Mesenchymal stem cell (in vitro differentiated cells and primary cell): ENCODE results near the gene CHN2.

Experiments
- DNase-seq: peaks from one replicate; pipeline ENCODE4 v3.0.0-alpha.2; 2013
- H2AFZ ChIP-seq: one replicate; pipeline ENCODE4 v1.6.1; 2013; ENCODE audit warnings: low read depth, mild to moderate bottlenecking, control low read depth, inconsistent platforms, low read length, moderate library complexity
- H2AK5ac ChIP-seq: 2 replicates; pipeline ENCODE4 v1.6.1; 2013; ENCODE audit warnings: low read length, moderate library complexity, mild to moderate bottlenecking, inconsistent platforms; ENCODE audit not compliant: severe bottlenecking
- H2BK120ac ChIP-seq: one replicate; pipeline ENCODE4 v1.6.1; 2013; ENCODE audit warnings: low read depth, mild to moderate bottlenecking, inconsistent platforms, low read length, moderate library complexity
- H2BK12ac ChIP-seq, 2 experiments: one replicate each; pipeline ENCODE4 v1.6.1; 2013; ENCODE audit warnings: inconsistent platforms in 2 of 2, low read length in 2 of 2, mild to moderate bottlenecking in 2 of 2, moderate library complexity in 2 of 2, control low read depth in 1 of 2
- H2BK15ac ChIP-seq: one replicate; pipeline ENCODE4 v1.6.1; 2013; ENCODE audit warnings: mild to moderate bottlenecking, low read depth, inconsistent platforms; ENCODE audit not compliant: poor library complexity, severe bottlenecking
- H2BK5ac ChIP-seq: 2 replicates; pipeline ENCODE4 v1.6.1; 2013; ENCODE audit warnings: low read depth, mild to moderate bottlenecking, low read length, control low read depth, inconsistent platforms; ENCODE audit not compliant: poor library complexity, severe bottlenecking
- H3K14ac ChIP-seq, 2 experiments: one replicate each; pipeline ENCODE4 v1.6.1; 2013; ENCODE audit warnings: inconsistent platforms in 2 of 2, low read length in 2 of 2, control low read depth in 1 of 2, mild to moderate bottlenecking in 1 of 2, moderate library complexity in 1 of 2
- H3K18ac ChIP-seq, 2 experiments: one replicate each; pipeline ENCODE4 v1.6.1; 2013; ENCODE audit warnings: inconsistent platforms in 2 of 2, low read length in 2 of 2, control low read depth in 1 of 2, low read depth in 1 of 2, mild to moderate bottlenecking in 1 of 2
- H3K23ac ChIP-seq, 2 experiments: one replicate each; pipeline ENCODE4 v1.6.1; 2013; ENCODE audit warnings: inconsistent platforms in 2 of 2, low read length in 2 of 2, mild to moderate bottlenecking in 2 of 2, moderate library complexity in 2 of 2, control low read depth in 1 of 2
- H3K27ac ChIP-seq: 2 replicates; pipeline ENCODE4 v1.5.1; 2013; ENCODE audit warnings: mild to moderate bottlenecking, moderate library complexity, low read length, control low read depth, inconsistent platforms; ENCODE audit not compliant: poor library complexity, severe bottlenecking
- H3K27me3 ChIP-seq, 2 experiments: 2 replicates each; pipeline versions ENCODE4 v1.6.1 to v1.7.0; 2013; ENCODE audit warnings: low read length in 2 of 2, mild to moderate bottlenecking in 2 of 2, moderate library complexity in 2 of 2, control low read depth in 1 of 2, inconsistent platforms in 1 of 2; ENCODE audit not compliant: control insufficient read depth in 1 of 2, insufficient read depth in 1 of 2
- H3K36me3 ChIP-seq, 2 experiments: 2 replicates each; pipeline versions ENCODE4 v1.6.1 to v1.7.0; 2013; ENCODE audit warnings: low read length in 2 of 2, control low read depth in 1 of 2, inconsistent platforms in 1 of 2, low read depth in 1 of 2, mild to moderate bottlenecking in 1 of 2; ENCODE audit not compliant: insufficient read depth in 2 of 2, control insufficient read depth in 1 of 2
- H3K4ac ChIP-seq, 2 experiments: one replicate each; pipeline ENCODE4 v1.6.1; 2013; ENCODE audit warnings: inconsistent platforms in 2 of 2, low read length in 2 of 2, mild to moderate bottlenecking in 2 of 2, moderate library complexity in 2 of 2, control low read depth in 1 of 2, low read depth in 1 of 2
- H3K4me1 ChIP-seq: 2 replicates; pipeline ENCODE4 v1.6.1; 2013; ENCODE audit warnings: low read depth, low read length, control low read depth; ENCODE audit not compliant: control insufficient read depth, insufficient read depth
- H3K4me2 ChIP-seq: 2 replicates; pipeline ENCODE4 v1.6.1; 2013; ENCODE audit warnings: low read length, mild to moderate bottlenecking, inconsistent platforms; ENCODE audit not compliant: poor library complexity, severe bottlenecking
- H3K4me3 ChIP-seq, 2 experiments: 2 replicates each; pipeline versions ENCODE4 v1.5.1 to v1.7.0; 2013; ENCODE audit warnings: low read length in 2 of 2, mild to moderate bottlenecking in 2 of 2, control low read depth in 1 of 2, low read depth in 1 of 2; ENCODE audit not compliant: insufficient read depth in 1 of 2
- H3K79me1 ChIP-seq: replicated peaks from 2 replicates; pipeline ENCODE4 v1.6.1; 2013; ENCODE audit warnings: mild to moderate bottlenecking, control low read depth, low read length, inconsistent platforms; ENCODE audit not compliant: poor library complexity, severe bottlenecking
- H3K9ac ChIP-seq: 2 replicates; pipeline ENCODE4 v1.7.0; 2013; ENCODE audit warnings: mild to moderate bottlenecking, low read length, moderate library complexity
- H3K9me3 ChIP-seq: 2 replicates; pipeline ENCODE4 v1.7.0; 2013; ENCODE audit warnings: mild to moderate bottlenecking, low read length; ENCODE audit not compliant: control insufficient read depth
- H4K8ac ChIP-seq: one replicate; pipeline ENCODE4 v1.6.1; 2013; ENCODE audit warnings: inconsistent platforms, mild to moderate bottlenecking, low read length, moderate library complexity
- H4K91ac ChIP-seq: one replicate; pipeline ENCODE4 v1.6.1; 2013; ENCODE audit warnings: mild to moderate bottlenecking, low read length, inconsistent platforms
- WGBS: methylation state at CpG from one replicate; pipeline ENCODE4 v1.1.7; 2013; ENCODE audit warnings: mixed read lengths; 5-methylcytosine and 5-hydroxymethylcytosine counted together

Gene CHN2

GRCh38 chr7:29398011-29398410 lies 203.4 kb downstream of the CHN2 start:
- H2AK5ac ChIP-seq: no peak overlapping the region
- no peak overlapping the region for H3K27ac ChIP-seq
- peaks cover 6 to 13% of the 10 kb centered on the region in 2 experiments for H3K27me3 ChIP-seq
- no peak overlapping the region for H4K8ac ChIP-seq
- no peak overlapping the region for H2AFZ ChIP-seq
- DNase-seq: no peak
- H3K4me2 ChIP-seq: no peak overlapping the region
- H3K4me1 ChIP-seq: no peaks in the 10 kb centered on the region
- no peaks in the 10 kb centered on the region for H3K36me3 ChIP-seq
- 95% methylated on average over 4 of the region's 4 CpGs for WGBS
- no peak overlapping the region for H2BK12ac ChIP-seq
- H2BK15ac ChIP-seq: no peak overlapping the region
- no peak overlapping the region for H3K14ac ChIP-seq
- H3K9ac ChIP-seq: no peak overlapping the region
- H3K4me3 ChIP-seq: no peak overlapping the region
- H3K79me1 ChIP-seq: no peaks in the 10 kb centered on the region
- H3K9me3 ChIP-seq: no peaks in the 10 kb centered on the region
- no peak overlapping the region for H3K23ac ChIP-seq
- H3K4ac ChIP-seq: no peak overlapping the region
- H4K91ac ChIP-seq: no peak overlapping the region
- H3K18ac ChIP-seq: no peak overlapping the region
- no peak overlapping the region for H2BK5ac ChIP-seq
- H2BK120ac ChIP-seq: no peak overlapping the region

GRCh38 chr7:29400437-29400836 lies 205.9 kb downstream of the CHN2 start:
- no peak overlapping the region for H3K23ac ChIP-seq
- no peak overlapping the region for H2BK12ac ChIP-seq
- H3K36me3 ChIP-seq: no peaks in the 10 kb centered on the region
- H4K8ac ChIP-seq: no peak overlapping the region
- H4K91ac ChIP-seq: no peak overlapping the region
- H3K9ac ChIP-seq: no peak overlapping the region
- no peaks in the 10 kb centered on the region for H3K9me3 ChIP-seq
- no peak overlapping the region for H3K27ac ChIP-seq
- H2AK5ac ChIP-seq: no peak overlapping the region
- 73% methylated on average over 7 of the region's 9 CpGs for WGBS
- H3K4me2 ChIP-seq: no peak overlapping the region
- no peak overlapping the region for H2BK15ac ChIP-seq
- H2AFZ ChIP-seq: no peak overlapping the region
- no peak overlapping the region for H3K14ac ChIP-seq
- no peak for DNase-seq
- no peaks in the 10 kb centered on the region for H3K4me1 ChIP-seq
- no peak overlapping the region for H3K4ac ChIP-seq
- H3K79me1 ChIP-seq: no peaks in the 10 kb centered on the region
- H2BK120ac ChIP-seq: no peak overlapping the region
- no peak overlapping the region for H3K4me3 ChIP-seq
- no peak overlapping the region for H2BK5ac ChIP-seq
- H3K18ac ChIP-seq: no peak overlapping the region
- peaks cover 4 to 12% of the 10 kb centered on the region in 2 experiments for H3K27me3 ChIP-seq

GRCh38 chr7:29401769-29402168 lies 207.2 kb downstream of the CHN2 start:
- H2BK5ac ChIP-seq: no peak overlapping the region
- H3K9ac ChIP-seq: no peak overlapping the region
- H3K9me3 ChIP-seq: no peaks in the 10 kb centered on the region
- no peak overlapping the region for H3K18ac ChIP-seq
- no peak overlapping the region for H2AFZ ChIP-seq
- DNase-seq: no peak
- no peaks in the 10 kb centered on the region for H3K4me1 ChIP-seq
- no peak overlapping the region for H3K4me2 ChIP-seq
- WGBS: 92% methylated on average over 11 of the region's 11 CpGs
- no peak overlapping the region for H4K91ac ChIP-seq
- H3K4me3 ChIP-seq: no peak overlapping the region
- no peak overlapping the region for H3K27ac ChIP-seq
- no peak overlapping the region for H2BK12ac ChIP-seq
- no peak overlapping the region for H2AK5ac ChIP-seq
- no peaks in the 10 kb centered on the region for H3K79me1 ChIP-seq
- H2BK15ac ChIP-seq: no peak overlapping the region
- no peak overlapping the region for H3K14ac ChIP-seq
- H3K27me3 ChIP-seq: peaks cover 9 to 26% of the 10 kb centered on the region in 2 experiments
- H4K8ac ChIP-seq: no peak overlapping the region
- no peak overlapping the region for H2BK120ac ChIP-seq
- no peak overlapping the region for H3K4ac ChIP-seq
- no peaks in the 10 kb centered on the region for H3K36me3 ChIP-seq
- no peak overlapping the region for H3K23ac ChIP-seq

- Histone ChIP-seq H4K8ac (no peak overlapping the region), H2BK120ac (no peak overlapping the region), H3K4ac (no peak overlapping the region), H2BK15ac (no peak overlapping the region), H3K18ac (no peak overlapping the region), H3K4me1 (no peaks in the 10 kb centered on the region), H3K9ac (no peak overlapping the region), H3K23ac (no peak overlapping the region), H2BK5ac (no peak overlapping the region), H2AK5ac (no peak overlapping the region), H2BK12ac (no peak overlapping the region), H3K27ac (no peak overlapping the region), H2AFZ (no peak overlapping the region), H3K27me3 (peaks cover 15 to 32% of the 10 kb centered on the region in 2 experiments), H3K9me3 (no peaks in the 10 kb centered on the region), H3K4me3 (no peak overlapping the region), H3K79me1 (no peaks in the 10 kb centered on the region), H3K36me3 (no peaks in the 10 kb centered on the region), H3K14ac (no peak overlapping the region), H4K91ac (no peak overlapping the region), H3K4me2 (no peak overlapping the region)
- 83% methylated on average over 5 of the region's 5 CpGs for WGBS
- DNase-seq: no peak
Measured at GRCh38 chr7:29405891-29406290, 211.3 kb downstream of the CHN2 start.
